ENCODE measurements around the gene GPR62.
"Not testable (repeated sequence)": the region's sequence is repeated elsewhere in the genome, so short reads cannot be mapped to it uniquely, and the experiment has no call there.

The GPR62 gene

DNA sequence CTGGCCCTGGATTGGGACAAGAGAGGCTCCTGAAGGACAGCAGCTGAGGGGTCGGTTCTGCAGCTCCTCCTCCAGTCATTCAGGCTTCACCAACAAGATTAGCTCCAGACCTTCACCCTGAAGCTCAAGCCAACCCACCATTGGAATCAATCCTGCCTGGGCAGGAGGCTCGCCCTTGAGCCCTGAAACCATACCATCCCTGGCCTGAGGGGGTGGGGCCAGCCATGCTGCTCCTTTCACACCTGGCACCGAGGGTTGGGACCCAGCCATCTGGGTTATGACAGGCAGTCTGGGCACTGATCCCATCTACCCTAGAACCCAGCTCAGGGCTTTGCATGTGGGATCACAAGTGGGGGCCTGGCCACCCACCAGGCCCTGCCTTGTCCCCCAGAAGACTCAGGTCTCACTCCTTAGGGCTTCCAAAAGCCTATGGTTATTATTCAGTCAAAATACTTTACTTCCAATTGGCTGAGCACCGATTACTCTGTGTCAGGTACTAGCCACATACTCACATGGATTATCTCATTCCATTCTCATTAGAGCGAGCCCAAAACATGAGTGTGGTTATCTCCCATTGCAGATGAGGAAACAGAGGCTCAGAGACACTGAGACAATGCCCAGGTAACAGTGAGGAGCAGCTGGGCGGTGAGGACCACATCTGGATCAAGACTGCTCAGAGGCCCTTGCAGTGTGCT is 15.6 kb downstream of the GPR62 start:
- no peak for DNase-seq (ENCODE audit: low spot score)

DNA sequence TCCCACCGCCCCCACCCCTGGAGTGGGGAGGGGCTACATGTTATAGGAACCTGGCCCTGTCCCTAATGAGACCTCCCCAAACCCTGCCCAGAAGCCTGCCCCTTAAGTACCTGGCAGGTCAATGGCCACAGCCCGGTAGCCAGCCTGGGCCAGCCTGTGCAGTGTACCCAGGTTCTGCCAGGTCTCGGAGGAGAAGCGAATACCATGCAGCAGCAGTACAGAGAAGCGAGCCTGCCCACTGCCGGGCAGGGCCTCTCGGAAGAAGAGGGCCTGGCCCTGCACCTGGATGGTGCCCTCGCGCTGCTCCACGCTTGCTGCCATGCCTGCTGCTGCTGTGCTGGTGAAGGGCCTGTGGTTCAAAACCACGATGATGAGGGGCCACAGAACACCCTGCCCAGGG is 16.2 kb downstream of the GPR62 start:
- no peak for DNase-seq (ENCODE audit: low spot score)

DNA sequence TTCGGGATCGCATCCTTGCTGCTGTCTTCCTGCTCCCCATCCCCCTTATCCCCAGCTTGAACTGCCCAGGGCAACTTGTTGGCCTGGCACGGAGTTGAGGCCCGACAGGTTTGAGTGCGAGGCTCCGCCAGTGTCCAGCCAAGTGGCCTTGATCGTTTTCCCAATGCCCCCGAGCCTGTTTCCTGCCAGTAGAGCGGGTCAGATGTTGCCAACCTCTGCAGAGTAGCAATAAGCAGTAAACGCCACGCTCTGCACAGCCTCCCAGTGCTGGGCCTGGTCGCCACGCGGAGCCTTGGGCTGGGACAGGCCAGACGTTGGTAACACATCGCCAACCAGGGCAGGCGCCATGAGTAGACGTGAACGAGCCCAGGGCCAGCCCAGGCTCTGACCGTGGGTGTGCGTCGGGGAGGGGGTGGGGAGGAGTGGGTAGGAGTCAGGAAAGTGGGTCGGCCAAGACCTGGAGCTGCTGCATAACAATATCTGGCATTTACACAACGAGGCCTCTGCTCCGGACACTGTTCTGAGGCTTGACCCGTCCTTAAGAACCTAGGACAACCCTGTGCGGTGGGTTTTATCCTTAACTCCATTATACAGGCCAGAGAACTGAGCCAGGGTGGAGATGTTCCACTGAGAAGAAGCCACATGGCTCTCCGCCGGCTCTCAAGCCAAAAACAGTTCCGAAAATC is 19.2 kb downstream of the GPR62 start:
- no peak for DNase-seq (ENCODE audit: low spot score)

DNA sequence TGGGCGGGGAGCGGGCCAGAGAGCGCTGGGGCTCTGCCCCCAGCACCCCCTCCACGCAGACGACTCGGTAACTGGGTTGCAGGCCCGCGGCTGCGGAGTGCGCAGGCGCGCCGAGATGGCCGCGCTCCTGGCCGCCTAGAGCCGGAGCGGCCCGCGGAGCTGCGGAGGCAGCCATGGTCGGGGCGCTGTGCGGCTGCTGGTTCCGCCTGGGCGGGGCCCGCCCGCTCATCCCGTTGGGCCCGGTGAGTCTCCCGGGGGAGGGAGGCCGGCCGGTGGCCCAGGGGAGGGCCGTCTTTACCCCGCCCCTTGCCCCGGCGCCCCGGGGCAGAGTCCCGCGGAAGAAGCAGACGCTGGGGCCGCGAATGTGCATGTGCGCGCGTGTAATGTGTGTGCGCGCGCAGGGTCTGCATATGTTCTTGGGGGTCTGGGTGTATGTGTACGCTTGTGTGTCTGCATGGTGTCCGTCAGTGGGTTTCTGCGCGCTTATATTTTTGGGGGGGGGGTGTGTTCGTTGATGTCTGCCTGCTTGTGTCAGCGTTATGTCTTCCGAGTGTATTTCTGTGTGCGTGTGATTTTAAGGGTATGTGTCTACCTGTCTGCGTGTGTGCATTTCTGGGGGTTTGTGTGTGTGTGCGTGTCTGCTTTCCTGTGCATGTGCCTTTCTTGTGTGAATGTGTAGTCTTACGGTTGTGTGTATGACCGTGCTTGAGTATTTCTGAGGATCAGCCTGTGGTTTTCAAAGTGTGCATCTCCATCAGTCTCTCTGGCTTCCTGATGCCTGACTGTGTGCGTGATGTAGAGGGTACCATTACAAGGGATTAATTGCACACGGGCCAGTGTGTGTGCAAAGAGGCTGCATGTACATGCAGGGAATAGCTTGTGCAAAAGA is 20.0 kb downstream of the GPR62 start, which contains the start of gene ABHD14A:
TSS of gene ABHD14A (plus strand) at position 102 of the 889 bp plus-strand sequence. CDS start at position 174, 72 bp downstream.
- peak; percentile 63 for DNase-seq (ENCODE audit: low spot score)

DNA sequence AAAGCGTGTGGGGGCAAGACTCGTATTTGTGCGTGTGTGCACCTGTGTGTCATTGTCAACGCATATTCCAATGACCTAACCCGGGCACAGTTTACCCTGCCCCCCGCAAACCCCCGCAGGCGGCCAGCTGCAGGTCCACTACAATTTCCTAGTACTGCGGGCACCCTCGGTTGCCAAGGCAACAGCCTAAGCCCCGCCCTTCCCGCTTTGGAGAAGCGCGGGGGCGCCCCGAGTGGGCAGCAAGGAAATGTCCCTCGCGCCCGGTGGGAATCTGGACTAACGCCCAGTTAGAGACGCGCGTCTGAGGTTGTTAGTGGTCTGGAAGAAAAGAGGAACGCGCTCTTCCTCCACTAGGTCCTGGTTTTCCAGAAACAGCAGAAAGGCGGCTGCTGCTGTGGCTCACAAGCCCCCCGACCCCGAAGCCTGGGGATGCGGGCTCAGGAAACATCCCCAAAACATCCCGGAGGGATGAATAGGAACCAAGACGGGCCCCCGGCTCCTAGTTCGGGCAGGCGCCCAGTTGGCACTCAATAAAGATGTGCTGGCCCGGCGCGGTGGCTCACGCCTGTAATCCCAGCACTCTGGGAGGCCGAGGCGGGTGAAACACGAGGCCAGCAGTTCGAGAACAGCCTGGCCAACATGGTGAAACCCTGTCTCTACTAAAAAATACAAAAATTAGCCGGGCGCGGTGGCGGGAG is 20.8 kb downstream of the GPR62 start:
- peak; percentile 43 for DNase-seq (ENCODE audit: low spot score)

DNA sequence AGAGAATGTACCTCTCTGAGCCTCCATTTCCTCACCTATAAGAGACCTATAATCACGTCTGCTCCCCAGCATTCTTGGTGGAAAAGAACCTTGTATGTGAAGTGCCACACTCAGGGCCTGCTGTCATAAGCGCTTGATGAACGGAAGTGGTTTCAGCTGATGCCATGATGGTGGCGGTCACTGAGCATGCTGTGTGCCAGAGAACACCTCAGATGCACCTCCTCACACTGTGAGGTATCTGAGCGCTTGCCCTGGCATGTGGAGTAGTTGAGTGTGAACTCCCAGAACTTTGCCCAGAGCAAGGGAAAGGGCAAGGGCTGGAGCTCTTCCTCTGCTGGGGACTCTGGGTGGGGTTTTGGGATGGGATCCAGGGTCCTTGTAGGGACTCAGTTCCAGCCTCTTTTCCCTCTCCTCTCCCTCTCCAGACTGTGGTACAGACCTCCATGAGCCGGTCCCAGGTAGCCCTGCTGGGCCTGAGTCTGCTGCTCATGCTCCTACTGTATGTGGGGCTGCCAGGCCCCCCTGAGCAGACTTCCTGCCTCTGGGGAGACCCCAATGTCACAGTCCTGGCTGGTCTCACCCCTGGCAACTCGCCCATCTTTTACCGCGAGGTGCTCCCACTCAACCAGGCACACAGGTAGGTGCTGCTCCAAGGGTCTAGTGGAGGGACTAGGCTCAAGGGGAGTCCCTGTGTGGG is 22.4 kb downstream of the GPR62 start:
- DNase-seq (ENCODE audit: low spot score): no peak

DNA sequence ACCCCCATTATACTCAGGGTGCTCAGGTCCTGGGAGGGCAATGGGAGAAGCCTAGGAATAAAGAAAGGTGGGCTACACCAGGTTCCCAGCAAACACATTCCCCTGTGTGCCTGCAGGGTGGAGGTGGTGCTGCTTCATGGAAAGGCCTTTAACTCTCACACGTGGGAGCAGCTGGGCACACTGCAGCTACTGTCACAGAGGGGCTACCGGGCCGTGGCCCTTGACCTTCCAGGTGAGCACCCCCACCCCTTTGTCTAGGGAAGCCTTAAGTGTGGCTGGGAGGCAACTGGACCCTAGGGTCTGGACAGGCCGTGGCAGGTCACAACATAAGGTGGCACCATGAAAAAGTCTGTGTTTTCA is 22.9 kb downstream of the GPR62 start:
- DNase-seq (ENCODE audit: low spot score): no peak

DNA sequence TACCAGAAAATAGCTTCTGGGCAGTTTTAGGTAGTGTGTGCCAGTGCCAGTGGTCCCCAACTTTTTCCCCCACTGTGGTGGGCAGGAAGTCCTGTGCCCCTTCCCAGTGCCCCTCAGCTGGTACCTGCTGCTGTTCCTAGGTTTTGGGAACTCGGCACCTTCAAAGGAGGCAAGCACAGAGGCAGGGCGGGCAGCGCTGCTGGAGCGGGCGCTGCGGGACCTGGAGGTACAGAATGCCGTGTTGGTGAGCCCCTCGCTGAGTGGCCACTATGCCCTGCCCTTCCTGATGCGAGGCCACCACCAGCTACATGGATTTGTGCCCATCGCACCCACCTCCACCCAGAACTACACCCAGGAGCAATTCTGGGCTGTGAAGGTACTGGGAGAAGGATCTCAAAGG is 25.1 kb downstream of the GPR62 start:
- no peak for DNase-seq (ENCODE audit: low spot score)

DNA sequence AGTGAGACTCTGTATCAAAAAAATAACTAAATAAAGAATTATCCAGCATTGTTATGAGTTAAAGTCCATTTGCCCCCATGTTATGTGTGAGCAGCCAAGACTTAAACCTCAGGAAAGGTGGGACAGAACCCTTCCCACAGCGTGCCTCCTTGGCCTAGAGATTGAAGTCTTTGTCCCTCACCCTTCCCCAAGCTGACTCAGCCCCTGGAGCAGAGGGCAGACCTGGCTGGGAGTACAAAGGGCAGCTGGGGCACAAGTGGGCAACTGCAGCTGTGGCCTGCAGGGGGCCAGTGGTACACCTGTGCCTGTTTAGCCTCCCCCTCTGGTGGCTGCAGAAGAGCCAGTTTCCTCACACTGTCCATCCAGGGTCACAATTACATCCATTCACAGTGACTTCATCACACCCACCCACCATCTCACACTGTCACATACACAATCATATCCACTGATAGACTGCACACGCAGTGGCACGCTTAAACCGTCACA is 27.2 kb downstream of the GPR62 start:
- DNase-seq (ENCODE audit: low spot score): peak; percentile 94

DNA sequence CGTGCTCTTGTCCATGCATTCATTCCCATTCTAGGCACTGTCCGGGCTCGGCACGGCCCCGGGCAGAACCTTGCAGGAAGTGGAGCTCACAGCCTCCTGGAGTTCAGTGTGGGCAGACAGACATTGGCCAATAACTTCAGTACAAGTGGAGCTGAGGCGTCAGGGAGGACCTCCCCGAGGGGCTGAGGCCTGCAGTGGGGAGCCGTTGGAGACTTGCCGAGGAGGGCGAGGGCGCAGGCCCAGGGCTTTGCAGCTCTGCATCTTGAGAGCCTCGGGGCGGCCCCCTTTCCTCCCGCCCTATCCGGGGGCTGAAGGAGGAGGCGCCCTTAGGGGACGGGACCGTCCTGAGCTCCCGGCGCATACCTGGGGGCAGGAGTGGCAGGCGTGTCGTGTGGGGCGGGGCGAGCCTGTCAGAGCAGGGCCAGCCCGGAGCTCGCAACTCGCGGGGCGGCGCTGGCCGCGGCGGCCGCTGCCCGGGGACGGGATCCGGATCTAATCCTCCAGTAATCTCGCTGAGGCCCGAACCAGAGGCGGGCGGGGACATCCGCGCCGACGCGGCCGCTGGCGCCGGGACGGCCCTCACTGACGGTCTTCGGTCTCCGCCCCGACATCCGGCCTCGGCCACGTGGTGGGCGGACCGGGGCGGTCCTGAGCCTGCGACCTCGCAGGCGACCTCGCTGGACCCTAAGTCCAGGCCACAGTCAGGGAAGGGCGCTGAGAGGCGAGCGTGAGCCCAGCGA is 27.8 kb downstream of the GPR62 start, which contains the start of gene ACY1:
TSS of gene ACY1 (plus strand) at position 698 of the 740 bp plus-strand sequence. CDS start 530 bp downstream, outside the sequence.
- peak; percentile 88 for DNase-seq (ENCODE audit: low spot score)

DNA sequence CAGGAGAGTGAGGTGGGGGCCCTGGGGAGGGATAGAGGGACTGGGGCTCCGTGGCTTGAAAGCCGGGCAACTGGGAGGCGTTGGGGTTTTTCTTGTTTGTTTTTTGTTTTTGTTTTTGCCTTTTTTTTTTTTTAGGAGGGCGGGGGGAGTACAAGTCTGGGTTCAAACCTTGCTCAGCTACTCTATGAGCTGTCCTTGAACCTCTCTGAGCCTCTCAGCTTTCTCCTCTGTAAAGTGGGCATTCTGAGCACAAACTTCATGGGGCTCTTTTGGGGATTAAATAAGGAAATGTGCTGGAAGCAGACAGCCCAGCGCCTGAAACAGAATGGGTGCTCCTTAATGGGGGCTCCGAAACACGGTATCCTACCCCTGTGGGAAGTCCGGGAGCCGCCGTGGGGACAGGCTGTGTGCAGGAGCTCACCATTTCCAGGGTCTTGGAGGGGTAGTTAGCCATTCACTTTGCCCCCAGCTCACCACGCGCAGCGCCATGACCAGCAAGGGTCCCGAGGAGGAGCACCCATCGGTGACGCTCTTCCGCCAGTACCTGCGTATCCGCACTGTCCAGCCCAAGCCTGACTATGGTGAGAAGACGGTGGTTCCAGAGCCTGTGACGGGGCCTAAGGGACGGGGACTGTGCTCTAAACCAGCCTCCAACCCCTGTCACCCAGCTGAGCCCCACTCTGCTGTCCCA is 28.5 kb downstream of the GPR62 start:
- DNase-seq (ENCODE audit: low spot score): no peak

DNA sequence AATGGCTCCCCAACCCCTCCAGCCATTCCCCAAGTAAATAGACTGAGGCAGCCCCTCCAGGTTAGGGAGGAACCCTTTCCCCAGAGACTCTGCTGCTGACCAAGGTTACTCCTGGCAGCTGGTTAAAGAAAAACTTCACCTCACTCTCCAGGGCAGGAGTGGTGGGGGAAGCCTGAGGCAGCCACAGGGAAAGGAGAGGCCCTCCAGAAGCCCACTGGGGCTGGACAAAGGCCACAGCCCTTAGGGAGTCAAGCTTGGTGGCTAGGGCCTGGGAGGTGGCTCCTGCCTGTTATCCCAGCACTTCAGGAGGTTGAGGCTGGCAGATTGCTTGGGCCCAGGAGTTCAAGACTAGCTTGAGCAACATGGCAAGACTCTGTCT is 29.1 kb downstream of the GPR62 start:
- DNase-seq (ENCODE audit: low spot score): no peak

DNA sequence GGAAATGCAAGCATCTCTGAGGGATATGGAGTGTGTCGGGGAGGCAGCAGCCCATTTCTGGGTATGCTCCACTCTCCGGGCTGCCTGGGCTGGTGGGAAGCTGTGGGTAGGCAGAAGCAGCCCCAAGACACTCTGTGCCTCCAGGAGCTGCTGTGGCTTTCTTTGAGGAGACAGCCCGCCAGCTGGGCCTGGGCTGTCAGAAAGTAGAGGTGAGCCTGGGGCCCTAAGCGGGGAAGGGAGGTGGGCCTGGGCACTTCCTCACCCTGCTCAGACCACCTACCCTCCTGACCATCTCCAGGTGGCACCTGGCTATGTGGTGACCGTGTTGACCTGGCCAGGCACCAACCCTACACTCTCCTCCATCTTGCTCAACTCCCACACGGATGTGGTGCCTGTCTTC is 29.9 kb downstream of the GPR62 start:
- DNase-seq (ENCODE audit: low spot score): no peak

DNA sequence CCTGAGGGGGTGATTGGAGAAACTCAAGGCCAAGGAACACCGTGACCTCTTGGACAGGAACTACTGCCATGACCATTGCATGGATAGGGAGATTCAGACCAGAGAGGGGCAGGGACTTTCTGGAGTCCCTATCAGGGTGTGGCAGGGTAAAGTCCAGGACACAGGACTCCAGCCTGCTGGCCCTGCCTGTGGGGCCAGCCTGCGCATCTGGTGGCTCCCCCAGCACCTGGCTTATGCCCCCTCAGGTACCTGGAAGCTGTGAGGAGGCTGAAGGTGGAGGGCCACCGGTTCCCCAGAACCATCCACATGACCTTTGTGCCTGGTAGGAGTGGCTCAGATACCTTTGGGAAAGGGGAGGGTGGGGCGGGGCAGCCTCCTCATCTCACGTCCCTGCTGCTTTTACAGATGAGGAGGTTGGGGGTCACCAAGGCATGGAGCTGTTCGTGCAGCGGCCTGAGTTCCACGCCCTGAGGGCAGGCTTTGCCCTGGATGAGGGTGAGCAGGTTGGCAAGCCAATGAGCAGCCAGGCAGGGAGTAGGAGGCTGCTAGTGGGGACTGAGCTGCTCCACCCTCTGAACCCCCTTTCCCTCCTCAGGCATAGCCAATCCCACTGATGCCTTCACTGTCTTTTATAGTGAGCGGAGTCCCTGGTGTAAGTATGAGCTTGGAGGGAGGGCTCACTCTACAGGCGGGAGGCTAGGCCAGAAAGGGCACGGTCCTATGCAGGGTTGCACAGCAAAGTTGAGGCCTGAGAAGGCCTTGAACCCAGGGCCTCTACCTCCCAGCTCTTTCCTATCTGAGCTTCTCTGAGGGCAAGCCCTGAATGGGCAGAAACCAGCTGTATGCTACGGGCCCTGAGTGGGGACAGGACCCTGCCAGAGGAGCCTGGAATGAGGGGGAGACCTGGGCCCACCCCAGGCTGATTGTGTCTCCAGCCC is 31.1 kb downstream of the GPR62 start:
- DNase-seq (ENCODE audit: low spot score): peak; percentile 34

DNA sequence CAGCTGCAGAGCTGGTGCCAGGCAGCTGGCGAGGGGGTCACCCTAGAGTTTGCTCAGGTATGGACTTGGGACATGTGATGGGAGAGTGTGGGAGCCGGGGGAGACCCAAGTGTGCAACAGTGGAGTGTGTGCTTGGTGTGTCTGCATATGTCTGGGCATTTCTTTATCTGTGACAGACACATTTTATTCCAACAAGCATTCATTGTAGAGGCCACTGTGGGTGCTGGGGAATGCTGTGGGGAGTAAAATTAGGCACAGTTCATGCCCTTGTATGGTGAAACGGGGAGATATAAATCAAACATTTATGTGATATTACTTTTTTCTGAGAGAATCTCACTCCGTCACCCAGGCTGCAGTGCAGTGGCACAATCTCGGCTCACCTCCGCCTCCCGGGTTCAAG is 32.4 kb downstream of the GPR62 start:
- no peak for DNase-seq (ENCODE audit: low spot score)

DNA sequence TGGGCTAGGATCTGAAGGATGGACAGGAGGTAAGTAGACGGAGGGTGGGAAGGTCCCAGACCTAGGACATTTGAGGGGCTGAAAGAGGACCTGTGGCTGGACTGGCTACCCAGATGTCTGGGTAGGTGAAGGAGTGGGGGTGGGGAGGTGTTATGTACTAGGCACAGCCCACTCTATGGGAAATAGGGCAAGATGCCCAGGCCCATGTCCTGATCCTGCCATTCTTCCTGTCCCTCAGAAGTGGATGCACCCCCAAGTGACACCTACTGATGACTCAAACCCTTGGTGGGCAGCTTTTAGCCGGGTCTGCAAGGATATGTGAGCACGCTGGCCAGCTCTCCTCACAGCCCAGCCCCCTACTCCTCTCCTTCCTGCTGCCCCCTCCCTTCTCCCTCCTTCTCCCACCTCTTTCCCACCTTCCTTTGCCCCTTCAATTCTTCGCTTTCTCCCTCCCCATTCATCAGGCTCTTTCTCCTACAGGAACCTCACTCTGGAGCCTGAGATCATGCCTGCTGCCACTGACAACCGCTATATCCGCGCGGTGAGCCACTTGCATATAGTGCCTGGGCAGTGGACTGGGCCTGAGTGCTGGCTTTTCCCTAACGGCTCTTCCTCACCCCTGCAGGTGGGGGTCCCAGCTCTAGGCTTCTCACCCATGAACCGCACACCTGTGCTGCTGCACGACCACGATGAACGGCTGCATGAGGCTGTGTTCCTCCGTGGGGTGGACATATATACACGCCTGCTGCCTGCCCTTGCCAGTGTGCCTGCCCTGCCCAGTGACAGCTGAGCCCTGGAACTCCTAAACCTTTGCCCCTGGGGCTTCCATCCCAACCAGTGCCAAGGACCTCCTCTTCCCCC is 33.3 kb downstream of the GPR62 start:
- DNase-seq (ENCODE audit: low spot score): no peak

DNA sequence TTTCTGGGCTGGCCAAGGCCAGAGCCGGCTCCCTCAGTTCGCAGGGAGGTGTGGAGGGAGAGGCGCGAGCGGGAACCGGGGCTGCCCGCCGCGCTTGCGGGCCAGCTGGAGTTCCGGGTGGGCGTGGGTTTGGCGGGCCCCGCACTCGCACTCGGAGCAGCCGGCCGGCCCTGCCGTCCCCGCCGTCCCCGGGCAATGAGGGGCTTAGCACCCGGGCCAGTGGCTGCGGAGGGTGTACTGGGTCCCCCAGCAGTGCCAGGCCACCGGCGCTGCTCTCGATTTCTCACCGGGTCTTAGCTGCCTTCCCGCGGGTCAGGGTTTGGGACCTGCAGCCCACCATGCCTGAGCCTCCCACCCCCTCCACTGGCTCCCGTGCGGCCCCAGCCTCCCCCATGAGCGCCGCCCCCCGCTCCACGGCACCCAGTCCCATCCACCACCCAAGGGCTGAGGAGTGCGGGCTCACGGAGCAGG is 35.4 kb downstream of the GPR62 start:
- DNase-seq (ENCODE audit: low spot score): not testable (repeated sequence)
